ENCODE data around the gene EXOSC6. TPM values are rescaled to one million over a fixed set of nuclear protein-coding genes. Genes with fewer than 3 reads are reported as not detected.

The EXOSC6 gene
- total and polyA plus RNA-seq, 2 of the 4 experiments (the other 2 are of a cell fraction): 5.8 to 7.0 TPM

GRCh38 chr16:70267516-70267915 is 15.8 kb upstream of the EXOSC6 start:
- no peaks in the 10 kb centered on the region for H3K9me3 ChIP-seq (ENCODE audit: control insufficient read depth, insufficient read depth, low read length)
- peaks cover 79% of the 10 kb centered on the region for H3K36me3 ChIP-seq (ENCODE audit: control insufficient read depth, insufficient read depth, low read length)
- H3K23ac ChIP-seq (ENCODE audit: low read depth, low read length): no peak overlapping the region
- H3K4me2 ChIP-seq (ENCODE audit: low read depth, low read length): no peak overlapping the region
- H4K20me1 ChIP-seq (ENCODE audit: insufficient read depth, low read length): peaks cover 25% of the 10 kb centered on the region; the same call in 1 of the 2 replicates
- dilution Hi-C loops (cut with HindIII; ENCODE audit: low sequenced_read_pairs, unreplicated experiment): no loop called here
- in situ Hi-C loops (cut with MboI; ENCODE audit: low sequenced_read_pairs): no loop called here
- H2BK15ac ChIP-seq (ENCODE audit: low read depth, low read length): no peak overlapping the region
- DNase-seq (peak; percentile 55), ATAC-seq (ENCODE audit: low read depth) (peak; percentile 88)
- no peaks in the 10 kb centered on the region for H3K4me1 ChIP-seq (ENCODE audit: control insufficient read depth, insufficient read depth, low read length)
- no peak overlapping the region for H3K18ac ChIP-seq (ENCODE audit: low read depth, low read length)
- no peak overlapping the region for H2AFZ ChIP-seq (replicated peaks; ENCODE audit: low read length, poor library complexity)
- WGBS, 2 experiments (ENCODE audit: extremely low coverage in 2 of 2, insufficient read length in 1 of 2): 71% methylated on average over 4 of the region's 6 CpGs; no CpG with 5 or more reads in 1 of the 2 experiments
- no peak overlapping the region for H3K14ac ChIP-seq (replicated peaks; ENCODE audit: low read depth, low read length)
- H2AK9ac ChIP-seq (replicated peaks; ENCODE audit: low read depth, low read length, poor library complexity): no peak overlapping the region
- no peak overlapping the region for H2BK5ac ChIP-seq (ENCODE audit: low read depth, low read length, poor library complexity, severe bottlenecking)
- H3K9me1 ChIP-seq (ENCODE audit: insufficient read depth, low read length): no peaks in the 10 kb centered on the region
- no peak for TF ChIP-seq ELK1 (IDR thresholded peaks at IDR 0.05; ENCODE audit: borderline replicate concordance, low read depth, low read length)
- no peak for TF ChIP-seq CEBPB (IDR thresholded peaks at IDR 0.05; ENCODE audit: low read depth, low read length)
- TF ChIP-seq RAD21 (IDR thresholded peaks at IDR 0.05; ENCODE audit: low read length): peak; percentile 47
- TF ChIP-seq SMC3 (IDR thresholded peaks at IDR 0.05; ENCODE audit: low read depth, low read length): peak; percentile 49; the same call in 1 of the 2 replicates
- peak; percentile 51 for TF ChIP-seq CTCF (conservative IDR thresholded peaks at IDR 0.05; ENCODE audit: low read depth, low read length)
- TF ChIP-seq FOS (IDR thresholded peaks at IDR 0.05; ENCODE audit: low read depth, low read length): no peak
- no peak for TF ChIP-seq MAFK (IDR thresholded peaks at IDR 0.05; ENCODE audit: low read depth, low read length)
- no peak for TF ChIP-seq BHLHE40 (IDR thresholded peaks at IDR 0.05; ENCODE audit: low read depth, low read length)
- no peak for TF ChIP-seq CHD1 (IDR thresholded peaks at IDR 0.05; ENCODE audit: low read depth, low read length)
- TF ChIP-seq RFX5 (IDR thresholded peaks at IDR 0.05; ENCODE audit: low read depth, low read length): no peak
- ChIA-PET POLR2A (ENCODE audit: unreplicated experiment) (no interaction called here), CTCF (interaction anchor here (0.6 to 1.3 kb wide), 3 partner anchors 10 to 24 kb away, joined by 3 to 4 read pairs (median 4); no protein-coding TSS in a partner anchor)
- no peak overlapping the region for H3K56ac ChIP-seq (ENCODE audit: extremely low read depth, insufficient read depth, low read length)
- no peak overlapping the region for H3K9ac ChIP-seq (ENCODE audit: low read depth, low read length)
- BruUV-seq (replicated peaks): no TSS peak
- H4K8ac ChIP-seq (ENCODE audit: low read depth in 2 of 2, low read length in 2 of 2): no peak overlapping the region
- H3K27me3 ChIP-seq (ENCODE audit: control insufficient read depth, insufficient read depth, low read length): no peaks in the 10 kb centered on the region
- no peak overlapping the region for H2BK20ac ChIP-seq (ENCODE audit: low read depth, low read length)
- intact Hi-C loops (cut with micrococcal nuclease): no loop called here
- no peak overlapping the region for H4K5ac ChIP-seq (ENCODE audit: low read depth, low read length)
- H3K27ac ChIP-seq (ENCODE audit: insufficient read depth, low read length): no peak overlapping the region
- no peak overlapping the region for H3K4ac ChIP-seq (ENCODE audit: low read depth, low read length)
- no peak overlapping the region for H3K4me3 ChIP-seq (ENCODE audit: insufficient read depth, low read depth, low read length)
- H4K91ac ChIP-seq (ENCODE audit: insufficient read depth, low read depth, low read length): no peak overlapping the region
- H3K79me1 ChIP-seq (ENCODE audit: low read depth in 1 of 2, low read length in 2 of 2): peaks cover 0 to 15% of the 10 kb centered on the region in 2 experiments; a peak in 2 of 4 replicates
- H2AK5ac ChIP-seq (ENCODE audit: low read depth, low read length): no peak overlapping the region
- no peak overlapping the region for H2BK120ac ChIP-seq (ENCODE audit: low read depth, low read length)

Measured in IMR-90 (cell line).